ENCODE measurements around the gene RAB22A. TPM values are rescaled to one million over a fixed set of nuclear protein-coding genes. Genes with fewer than 3 reads are reported as not detected.

RAB22A gene
- total and polyA plus RNA-seq, 2 of the 4 experiments (the other 2 are of a cell fraction), result 8.2 to 8.4 TPM

DNA sequence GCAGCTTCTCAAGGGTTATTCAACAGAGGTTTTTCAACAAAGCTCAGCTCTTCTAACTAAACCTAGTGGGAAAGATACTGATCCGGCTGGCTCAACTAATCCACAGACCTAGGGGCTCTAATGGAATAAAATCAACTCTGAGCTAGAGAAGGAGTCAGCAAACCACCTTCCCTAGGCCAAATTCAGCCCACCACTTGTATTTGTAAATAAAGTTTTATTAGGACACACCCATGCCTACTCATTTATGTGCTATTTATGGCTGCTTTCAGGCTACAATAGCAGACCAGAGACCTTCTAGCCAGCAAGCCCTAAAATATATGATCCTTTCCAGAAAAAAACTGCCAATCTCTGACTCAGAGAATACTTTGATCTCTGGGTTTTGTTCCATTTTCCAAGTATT lies 6.0 kb upstream of the RAB22A start:
- in situ Hi-C loops (cut with MboI; ENCODE audit: low sequenced_read_pairs) (no loop called here), dilution Hi-C loops (cut with HindIII; ENCODE audit: low sequenced_read_pairs, unreplicated experiment) (no loop called here), intact Hi-C loops (cut with micrococcal nuclease) (no loop called here)
- peaks cover 5% of the 10 kb centered on the region; the same call in 1 of the 2 replicates for H3K4me1 ChIP-seq (ENCODE audit: control insufficient read depth, insufficient read depth, low read length)
- peaks cover 6% of the 10 kb centered on the region for H3K36me3 ChIP-seq (ENCODE audit: control insufficient read depth, insufficient read depth, low read length)
- no peak overlapping the region for H3K23ac ChIP-seq (ENCODE audit: low read depth, low read length)
- no CpG with 5 or more reads among the region's 1 CpG for WGBS, 2 experiments (ENCODE audit: extremely low coverage in 2 of 2, insufficient read length in 1 of 2)
- no peak overlapping the region for H2BK20ac ChIP-seq (ENCODE audit: low read depth, low read length)
- H3K9me1 ChIP-seq (ENCODE audit: insufficient read depth, low read length), result peaks cover 16% of the 10 kb centered on the region
- H3K9me3 ChIP-seq (ENCODE audit: control insufficient read depth, insufficient read depth, low read length), result no peaks in the 10 kb centered on the region
- ChIA-PET CTCF (no interaction called here), POLR2A (ENCODE audit: unreplicated experiment) (no interaction called here)
- BruUV-seq (replicated peaks), result no TSS peak
- no peak overlapping the region for H3K14ac ChIP-seq (replicated peaks; ENCODE audit: low read depth, low read length)
- DNase-seq (no peak), ATAC-seq (ENCODE audit: low read depth) (no peak)
- no peak overlapping the region for H3K4me2 ChIP-seq (ENCODE audit: low read depth, low read length)
- no peak overlapping the region for H2BK15ac ChIP-seq (ENCODE audit: low read depth, low read length)
- H3K18ac ChIP-seq (ENCODE audit: low read depth, low read length), result no peak overlapping the region
- peaks cover 34 to 72% of the 10 kb centered on the region in 2 experiments for H3K79me1 ChIP-seq (ENCODE audit: low read depth in 1 of 2, low read length in 2 of 2)
- no peak overlapping the region for H2AFZ ChIP-seq (replicated peaks; ENCODE audit: low read length, poor library complexity)
- no peak overlapping the region for H2AK9ac ChIP-seq (replicated peaks; ENCODE audit: low read depth, low read length, poor library complexity)
- H4K20me1 ChIP-seq (ENCODE audit: insufficient read depth, low read length), result peaks cover 7% of the 10 kb centered on the region
- no peak overlapping the region for H3K56ac ChIP-seq (ENCODE audit: extremely low read depth, insufficient read depth, low read length)
- H2BK120ac ChIP-seq (ENCODE audit: low read depth, low read length), result no peak overlapping the region
- no peak overlapping the region for H3K4ac ChIP-seq (ENCODE audit: low read depth, low read length)
- no peak overlapping the region for H3K27ac ChIP-seq (ENCODE audit: insufficient read depth, low read length)
- H4K91ac ChIP-seq (ENCODE audit: insufficient read depth, low read depth, low read length), result no peak overlapping the region
- H2AK5ac ChIP-seq (ENCODE audit: low read depth, low read length), result no peak overlapping the region
- H3K9ac ChIP-seq (ENCODE audit: low read depth, low read length), result no peak overlapping the region
- TF ChIP-seq FOS (IDR thresholded peaks at IDR 0.05; ENCODE audit: low read depth, low read length) (no peak), RAD21 (IDR thresholded peaks at IDR 0.05; ENCODE audit: low read length) (no peak), MAZ (IDR thresholded peaks at IDR 0.05; ENCODE audit: borderline replicate concordance, low read depth, low read length) (no peak), MAFK (IDR thresholded peaks at IDR 0.05; ENCODE audit: low read depth, low read length) (no peak), NFE2L2 (IDR thresholded peaks at IDR 0.05; ENCODE audit: low read depth, low read length) (no peak), POLR2A (IDR thresholded peaks at IDR 0.05; ENCODE audit: low read depth, low read length) (no peak), BHLHE40 (IDR thresholded peaks at IDR 0.05; ENCODE audit: low read depth, low read length) (no peak)
- TF ChIP-seq, protein P1, sequence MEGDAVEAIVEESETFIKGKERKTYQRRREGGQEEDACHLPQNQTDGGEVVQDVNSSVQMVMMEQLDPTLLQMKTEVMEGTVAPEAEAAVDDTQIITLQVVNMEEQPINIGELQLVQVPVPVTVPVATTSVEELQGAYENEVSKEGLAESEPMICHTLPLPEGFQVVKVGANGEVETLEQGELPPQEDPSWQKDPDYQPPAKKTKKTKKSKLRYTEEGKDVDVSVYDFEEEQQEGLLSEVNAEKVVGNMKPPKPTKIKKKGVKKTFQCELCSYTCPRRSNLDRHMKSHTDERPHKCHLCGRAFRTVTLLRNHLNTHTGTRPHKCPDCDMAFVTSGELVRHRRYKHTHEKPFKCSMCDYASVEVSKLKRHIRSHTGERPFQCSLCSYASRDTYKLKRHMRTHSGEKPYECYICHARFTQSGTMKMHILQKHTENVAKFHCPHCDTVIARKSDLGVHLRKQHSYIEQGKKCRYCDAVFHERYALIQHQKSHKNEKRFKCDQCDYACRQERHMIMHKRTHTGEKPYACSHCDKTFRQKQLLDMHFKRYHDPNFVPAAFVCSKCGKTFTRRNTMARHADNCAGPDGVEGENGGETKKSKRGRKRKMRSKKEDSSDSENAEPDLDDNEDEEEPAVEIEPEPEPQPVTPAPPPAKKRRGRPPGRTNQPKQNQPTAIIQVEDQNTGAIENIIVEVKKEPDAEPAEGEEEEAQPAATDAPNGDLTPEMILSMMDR (conservative IDR thresholded peaks at IDR 0.05; ENCODE audit: low read depth, low read length), result no peak
- TF ChIP-seq, protein P2, sequence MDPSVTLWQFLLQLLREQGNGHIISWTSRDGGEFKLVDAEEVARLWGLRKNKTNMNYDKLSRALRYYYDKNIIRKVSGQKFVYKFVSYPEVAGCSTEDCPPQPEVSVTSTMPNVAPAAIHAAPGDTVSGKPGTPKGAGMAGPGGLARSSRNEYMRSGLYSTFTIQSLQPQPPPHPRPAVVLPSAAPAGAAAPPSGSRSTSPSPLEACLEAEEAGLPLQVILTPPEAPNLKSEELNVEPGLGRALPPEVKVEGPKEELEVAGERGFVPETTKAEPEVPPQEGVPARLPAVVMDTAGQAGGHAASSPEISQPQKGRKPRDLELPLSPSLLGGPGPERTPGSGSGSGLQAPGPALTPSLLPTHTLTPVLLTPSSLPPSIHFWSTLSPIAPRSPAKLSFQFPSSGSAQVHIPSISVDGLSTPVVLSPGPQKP (IDR thresholded peaks at IDR 0.05; ENCODE audit: borderline replicate concordance, low read depth, low read length), result no peak
- H3K27me3 ChIP-seq (ENCODE audit: control insufficient read depth, insufficient read depth, low read length), result no peaks in the 10 kb centered on the region
- H3K4me3 ChIP-seq (ENCODE audit: insufficient read depth, low read depth, low read length), result no peak overlapping the region
- no peak overlapping the region for H4K8ac ChIP-seq (ENCODE audit: low read depth in 2 of 2, low read length in 2 of 2)
- no peak overlapping the region for H2BK5ac ChIP-seq (ENCODE audit: low read depth, low read length, poor library complexity, severe bottlenecking)
- H4K5ac ChIP-seq (ENCODE audit: low read depth, low read length), result no peak overlapping the region

Data from IMR-90 (cell line).